ENCODE measurements around the gene PIK3AP1.
A peak's percentile ranks its signal among the peaks of the same experiment; 100 is the strongest.

PIK3AP1 gene

GRCh38 chr10:96609510-96609909 lies 110.8 kb downstream of the PIK3AP1 start:
- DNase-seq (ENCODE audit: low read depth) = no peak

- DNase-seq (ENCODE audit: low read depth) = no peak
These were observed 111.5 kb downstream of the PIK3AP1 start for GRCh38 chr10:96608805-96609204.

DNA sequence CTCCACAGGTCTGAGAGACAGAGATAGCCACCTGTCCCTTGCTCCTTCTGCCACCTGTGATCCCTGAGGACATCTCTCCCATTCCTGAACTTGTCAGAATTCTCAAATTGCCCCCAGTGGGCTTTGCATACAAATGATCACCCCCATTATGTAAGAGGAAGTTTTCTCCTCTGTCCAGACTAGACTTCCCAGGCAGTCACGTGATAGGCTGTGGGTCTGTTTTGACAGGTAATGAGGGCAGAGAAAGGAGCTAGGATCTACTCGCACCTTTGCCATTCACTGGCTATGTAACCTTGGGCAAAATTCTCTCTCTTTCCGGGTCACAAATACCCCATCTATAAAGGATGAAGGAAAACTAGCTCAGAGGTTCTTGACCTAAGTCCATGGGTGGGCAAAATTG lies 112.1 kb downstream of the PIK3AP1 start:
- no peak for DNase-seq (ENCODE audit: low read depth)

DNA sequence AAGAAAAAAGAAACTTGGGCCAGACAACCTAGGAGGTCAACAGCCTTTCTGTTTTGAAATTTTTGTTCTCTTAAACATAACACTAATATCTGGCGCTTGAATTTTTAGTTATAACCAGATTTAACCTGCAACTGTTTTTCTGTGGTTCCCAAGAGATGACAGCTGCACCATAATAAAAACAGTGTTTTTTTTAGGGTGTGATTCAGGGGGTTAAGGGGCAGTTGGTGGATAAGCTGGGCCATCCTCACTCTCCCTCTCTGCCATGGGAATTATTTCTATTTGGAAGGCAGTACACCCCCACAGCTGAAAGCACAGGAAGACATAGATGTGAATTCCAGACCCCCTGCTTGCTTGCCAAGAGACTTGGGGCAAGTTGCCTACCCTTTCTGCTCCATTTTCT lies 113.4 kb downstream of the PIK3AP1 start:
- no peak for DNase-seq (ENCODE audit: low read depth)

- DNase-seq (ENCODE audit: low read depth) = peak; percentile 40
These were observed 114.1 kb downstream of the PIK3AP1 start for GRCh38 chr10:96606216-96606615.

DNA sequence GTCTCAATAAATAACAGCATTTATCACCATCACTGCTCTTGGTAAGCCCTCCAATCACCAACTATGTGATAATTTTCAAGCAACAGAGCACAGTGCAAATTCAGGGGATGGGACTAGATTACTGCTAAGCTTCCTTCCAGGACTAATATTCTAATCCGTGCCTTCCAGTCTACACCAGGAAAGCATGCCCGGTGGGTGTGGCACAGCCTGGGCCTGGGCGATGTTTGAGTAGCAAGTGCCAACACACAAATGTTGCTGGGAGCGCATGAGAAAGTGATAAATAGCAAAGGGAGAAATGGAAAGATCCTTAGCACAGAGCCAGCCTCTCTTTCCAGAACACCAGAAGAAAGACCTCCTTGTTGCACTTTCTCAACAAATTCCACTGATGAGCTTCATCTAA lies 120.0 kb downstream of the PIK3AP1 start:
- no peak for DNase-seq (ENCODE audit: low read depth)

DNA sequence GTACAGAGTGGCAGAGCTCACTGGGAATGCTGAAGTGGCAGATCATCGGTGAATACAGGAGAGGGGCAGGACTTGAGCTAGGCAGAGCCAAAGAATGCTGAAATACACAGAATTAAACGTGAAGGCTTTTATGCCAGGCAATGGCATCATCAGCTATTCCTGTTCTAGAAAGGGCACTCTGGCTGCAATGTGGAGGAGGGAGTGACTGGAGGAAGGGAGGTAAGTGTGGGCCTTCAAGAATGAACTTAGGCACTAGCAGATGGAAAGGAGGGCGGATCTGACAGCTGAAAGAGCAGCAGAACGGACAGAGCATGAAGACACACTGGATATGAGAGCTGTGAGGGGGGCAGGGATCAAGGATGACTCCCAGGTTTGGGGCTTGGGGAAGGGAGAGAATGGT lies 121.5 kb downstream of the PIK3AP1 start:
- DNase-seq (ENCODE audit: low read depth) = no peak

DNA sequence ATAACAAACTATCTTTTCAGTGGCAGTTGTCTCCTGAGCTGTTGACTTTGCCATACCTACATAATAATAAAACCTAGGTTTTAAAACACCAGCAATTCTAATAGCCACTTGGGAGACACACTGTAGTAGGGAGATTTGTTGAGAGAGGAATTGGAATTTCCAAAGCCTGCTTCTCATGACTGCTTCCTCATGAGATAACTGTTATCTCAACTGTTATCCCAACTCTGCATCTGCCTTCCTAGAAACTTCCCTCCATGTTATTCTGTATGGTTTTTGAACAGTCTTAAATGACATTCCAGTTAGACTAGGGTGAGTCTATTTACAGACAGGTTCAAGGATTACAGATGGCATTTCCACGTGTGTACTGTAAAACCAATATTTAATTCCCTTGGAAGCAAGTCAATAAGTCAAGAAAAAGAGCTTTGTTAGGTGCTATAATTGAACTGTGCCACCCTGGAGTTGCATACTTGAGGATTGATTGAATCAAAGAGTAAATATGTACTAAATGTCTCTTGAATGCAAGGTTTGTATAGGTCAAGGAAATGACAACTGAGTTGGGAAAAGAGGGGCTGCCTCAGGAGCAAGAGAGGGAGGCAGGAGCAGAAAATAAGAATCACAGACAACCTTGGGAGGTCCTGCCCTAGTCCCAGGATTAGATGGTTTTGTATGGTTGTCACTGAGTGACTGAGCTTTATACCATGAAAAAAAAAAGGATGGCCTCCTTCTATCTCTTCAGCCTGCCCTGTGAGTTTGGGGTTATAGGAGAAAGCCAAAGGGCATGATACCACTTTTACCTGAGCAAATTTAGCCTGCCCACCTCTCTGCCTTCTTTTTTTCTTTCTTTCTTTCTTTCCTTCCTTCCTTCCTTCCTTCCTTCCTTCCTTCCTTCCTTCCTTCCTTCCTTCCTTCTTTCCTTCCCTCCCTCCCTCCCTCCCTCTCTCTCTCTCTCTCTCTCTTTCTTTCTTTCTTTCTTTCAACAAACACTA lies 123.6 kb downstream of the PIK3AP1 start:
- no peak for DNase-seq (ENCODE audit: low read depth)

DNA sequence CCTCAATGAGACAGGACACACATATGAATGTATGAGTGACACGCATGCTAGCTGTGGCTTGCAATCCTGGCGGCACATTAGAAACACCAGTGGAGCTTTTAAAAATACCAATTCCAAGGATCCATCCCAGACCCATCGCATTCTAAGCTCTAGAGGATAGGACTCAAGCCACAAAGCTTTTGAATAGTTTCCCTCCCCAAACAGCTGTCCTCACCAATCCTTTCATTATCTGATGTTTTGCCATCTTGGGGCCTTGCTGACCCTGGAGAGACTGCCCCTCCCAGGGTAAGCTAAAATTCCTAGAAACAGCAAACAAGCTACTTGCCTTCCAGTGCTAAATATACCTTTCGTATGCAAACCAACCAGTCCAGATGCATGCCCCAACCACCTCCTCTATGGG lies 124.6 kb downstream of the PIK3AP1 start:
- no peak for DNase-seq (ENCODE audit: low read depth)

DNA sequence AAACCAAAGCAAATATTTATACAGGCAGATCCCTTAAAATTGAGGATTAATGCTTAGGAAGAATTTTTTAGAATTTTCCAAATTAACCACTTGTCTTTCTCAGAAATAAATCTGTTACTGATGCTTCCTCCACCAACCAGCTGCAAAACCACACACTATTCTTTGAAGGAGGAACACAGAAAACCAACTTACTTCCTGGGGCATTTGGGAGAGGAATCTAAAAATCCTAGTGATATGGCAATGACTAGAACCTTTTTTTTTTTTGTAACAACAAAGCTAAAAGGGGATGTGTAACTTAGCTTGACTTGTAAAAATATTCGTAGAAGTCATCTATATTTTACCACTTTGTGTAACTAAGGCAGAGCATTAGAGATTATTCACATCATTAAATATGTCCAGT lies 128.4 kb downstream of the PIK3AP1 start:
- DNase-seq (ENCODE audit: low read depth) = no peak

- DNase-seq (ENCODE audit: low read depth) = no peak
These were observed 131.5 kb downstream of the PIK3AP1 start for GRCh38 chr10:96588616-96589419.

DNA sequence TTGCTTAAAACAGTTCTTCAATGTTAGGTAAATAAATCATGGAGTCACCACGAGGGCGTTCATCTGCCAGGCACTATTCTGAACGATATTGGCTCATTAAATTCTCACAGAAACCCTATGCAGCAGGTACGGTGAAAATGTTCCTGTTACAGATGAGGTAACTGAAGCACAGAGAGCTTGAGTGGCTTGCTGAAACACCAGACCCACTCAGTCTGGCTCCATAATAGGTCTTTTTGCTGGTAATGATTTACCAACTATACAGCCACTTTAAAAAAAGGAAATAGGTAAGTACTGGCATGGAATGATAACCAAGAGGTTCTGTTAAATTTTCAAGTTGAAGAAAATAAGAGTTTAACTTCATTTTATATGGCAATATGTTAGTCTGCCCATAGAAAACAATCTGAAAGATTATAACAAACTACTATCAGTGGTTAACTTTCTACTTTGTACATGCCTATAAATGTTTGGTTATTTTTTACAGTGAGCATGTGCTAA lies 132.2 kb downstream of the PIK3AP1 start:
- DNase-seq (ENCODE audit: low read depth) = no peak

DNA sequence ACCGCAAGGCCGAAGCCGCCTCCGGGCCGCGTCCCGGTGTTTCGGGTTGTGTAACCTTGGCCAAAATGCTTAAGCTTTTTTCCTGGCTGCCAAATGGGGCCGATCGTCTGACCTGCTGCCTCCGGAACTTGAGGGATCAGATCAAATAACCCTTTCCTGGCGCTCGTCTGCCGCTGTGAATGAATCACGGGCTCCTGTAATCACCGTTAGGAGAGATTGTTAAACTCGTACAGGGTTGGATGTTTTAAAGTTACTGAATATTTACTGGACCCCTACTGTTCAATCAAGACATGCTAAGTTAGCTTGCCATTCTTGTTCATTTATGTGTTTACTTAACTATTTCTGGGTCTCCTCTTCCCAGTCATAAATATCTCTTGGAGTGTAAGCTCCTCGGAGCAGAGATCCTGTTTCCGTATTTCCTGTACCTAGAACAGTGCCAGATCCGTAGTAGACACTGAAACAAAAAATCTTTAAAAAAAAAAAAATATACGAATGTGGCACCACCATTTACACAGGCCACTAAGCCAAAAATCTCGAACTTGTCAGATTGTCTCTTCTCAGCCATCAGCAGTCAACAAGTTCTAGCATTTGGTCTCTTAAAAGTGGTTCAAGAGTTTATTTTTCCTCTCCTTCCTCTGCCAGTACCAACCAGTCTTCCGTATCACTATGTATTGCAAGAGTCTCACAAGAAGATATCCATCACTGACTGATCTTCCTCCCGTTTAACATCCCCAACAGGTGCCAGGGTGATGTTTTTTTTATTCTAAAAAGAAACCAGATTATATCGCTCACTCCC lies 132.9 kb downstream of the PIK3AP1 start:
- peak; percentile 93 for DNase-seq (ENCODE audit: low read depth)

DNA sequence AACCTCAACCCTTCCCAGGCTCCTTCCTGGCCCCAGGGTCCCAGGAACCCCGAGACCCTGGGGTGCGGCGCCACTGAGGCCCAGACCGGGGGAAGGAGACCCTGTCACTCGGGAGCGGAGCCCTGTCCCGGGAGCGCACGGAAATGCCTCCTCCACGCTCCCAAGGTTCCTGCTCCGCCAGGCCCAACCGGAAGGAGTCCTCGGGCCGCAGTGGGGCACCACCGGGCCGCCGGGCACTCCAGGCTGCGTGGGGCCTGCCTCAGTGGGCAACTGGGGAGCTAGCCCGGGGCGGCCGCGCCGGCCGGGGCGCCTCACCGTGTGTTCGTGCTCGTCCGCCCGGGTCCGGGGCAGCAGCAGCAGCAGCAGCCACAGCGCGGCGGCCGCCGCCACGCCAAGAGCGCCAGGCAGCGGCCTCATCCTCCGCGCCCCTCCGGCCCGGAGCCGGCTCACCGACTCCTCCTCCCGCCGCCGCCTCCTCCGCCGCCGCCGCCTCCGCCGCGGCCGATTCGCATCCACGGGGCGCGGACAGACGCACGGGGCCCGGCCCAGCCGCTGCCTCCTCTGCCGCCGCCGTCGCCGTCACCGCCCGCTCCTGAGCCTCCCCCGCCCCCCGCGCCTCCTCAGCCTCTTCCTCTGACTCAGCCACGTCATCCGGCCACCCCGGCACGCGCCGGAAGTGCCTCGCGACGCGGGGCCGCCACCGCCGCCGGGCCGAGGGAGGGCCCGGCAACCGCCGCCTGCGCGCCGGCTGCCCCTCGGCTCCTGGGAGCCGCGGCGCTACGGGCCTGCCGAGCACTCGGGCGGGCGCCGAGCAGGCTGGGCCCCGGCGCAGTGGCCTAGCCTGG lies 133.7 kb downstream of the PIK3AP1 start, which contains the start of gene TM9SF3:
Gene TM9SF3, minus strand, starts transcription at position 594 of the 845 bp plus-strand sequence. Its CDS starts 177 bp downstream, at position 417.
- peak; percentile 85 for DNase-seq (ENCODE audit: low read depth)

DNA sequence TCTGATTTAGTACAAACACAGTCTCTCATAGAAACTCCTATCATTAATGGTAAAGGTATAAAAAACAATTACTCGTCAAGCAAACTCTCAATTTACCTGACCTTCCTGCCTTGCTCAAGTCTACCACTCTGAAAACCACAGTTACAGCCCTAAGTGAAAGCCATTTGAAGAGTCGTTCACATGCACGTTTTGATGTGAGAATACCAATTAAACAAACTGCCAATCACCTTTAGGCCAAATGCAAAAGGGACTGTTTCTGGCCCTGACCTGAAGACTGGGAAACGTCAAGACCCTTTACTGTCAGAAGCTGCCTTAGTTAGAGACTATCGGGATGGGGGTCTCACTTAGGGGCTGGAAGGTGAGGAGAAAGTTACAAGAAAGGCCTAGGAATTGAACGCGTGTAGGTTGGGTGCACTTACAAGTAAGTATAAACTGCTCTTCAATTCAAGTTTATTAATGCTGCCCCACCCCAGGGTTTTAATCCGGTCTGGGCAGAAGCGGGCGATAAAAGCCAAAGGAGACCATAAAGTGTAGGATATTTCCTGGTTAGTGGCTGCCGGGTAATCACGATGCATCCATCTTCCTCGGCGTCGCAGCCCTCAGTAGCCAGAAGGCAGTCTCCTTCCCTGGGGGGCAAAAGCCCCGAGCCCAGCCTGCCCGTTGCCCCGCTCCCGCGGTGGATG lies 134.4 kb downstream of the PIK3AP1 start:
- DNase-seq (ENCODE audit: low read depth) = peak; percentile 31

DNA sequence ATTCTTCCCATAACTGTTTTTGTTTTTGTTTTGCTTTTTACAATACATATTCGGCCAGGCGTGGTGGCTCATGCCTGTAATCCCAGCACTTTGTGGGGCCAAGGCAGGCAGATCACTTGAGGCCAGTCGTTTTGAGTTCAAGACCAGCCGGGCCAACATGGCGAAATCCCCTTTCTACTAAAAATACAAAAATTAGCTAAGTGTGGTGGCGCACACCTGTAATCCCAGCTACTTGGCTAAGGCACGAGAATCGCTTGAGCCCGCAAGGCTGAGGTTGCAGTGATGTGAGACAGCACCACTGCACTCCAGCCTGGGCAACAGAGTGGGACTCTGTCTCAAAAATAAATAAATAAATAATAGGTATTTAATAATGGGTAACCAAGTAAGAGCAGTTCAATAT lies 135.8 kb downstream of the PIK3AP1 start:
- no peak for DNase-seq (ENCODE audit: low read depth)

GRCh38 chr10:96584035-96584434 lies 136.3 kb downstream of the PIK3AP1 start:
- DNase-seq (ENCODE audit: low read depth) = no peak

DNA sequence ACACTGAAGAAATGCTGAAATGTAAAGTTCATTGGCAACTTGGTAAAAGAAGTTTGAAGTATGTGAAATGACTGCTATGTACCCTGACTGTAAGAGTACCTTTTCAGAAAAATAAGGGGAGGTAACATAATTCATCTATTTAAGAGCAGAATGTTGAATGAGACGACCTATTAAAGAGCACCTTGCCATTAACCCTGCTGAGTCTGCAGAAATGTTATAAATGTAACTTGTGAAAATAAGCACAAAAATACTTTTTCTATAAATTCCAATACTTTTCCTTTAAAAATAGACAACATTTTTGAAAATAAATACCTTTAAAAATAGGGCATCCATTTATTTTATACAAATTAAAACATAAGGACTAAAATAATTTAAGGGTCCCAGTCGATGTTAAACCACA lies 141.2 kb downstream of the PIK3AP1 start:
- DNase-seq (ENCODE audit: low read depth) = no peak

DNA sequence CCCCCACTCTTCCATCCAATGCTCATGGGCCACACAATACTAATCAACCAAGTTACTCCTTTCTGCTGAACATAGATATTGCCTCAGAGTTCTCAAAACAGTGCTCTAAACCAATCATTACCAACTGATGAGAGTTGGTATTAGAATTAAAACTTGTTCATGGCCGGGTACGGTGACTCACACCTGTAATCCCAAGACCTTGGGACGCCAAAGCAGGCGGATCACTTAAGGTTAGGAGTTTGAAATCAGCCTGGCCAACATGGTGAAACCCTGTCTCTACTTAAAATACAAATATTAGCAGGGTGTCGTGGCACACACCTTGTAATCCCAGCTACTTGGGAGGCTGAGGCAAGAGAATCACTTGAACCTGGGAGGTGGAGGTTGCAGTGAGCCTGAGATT lies 141.7 kb downstream of the PIK3AP1 start:
- DNase-seq (ENCODE audit: low read depth) = peak; percentile 28

GRCh38 chr10:96578022-96578421 lies 142.3 kb downstream of the PIK3AP1 start:
- DNase-seq (ENCODE audit: low read depth) = no peak

Data from iris pigment epithelial cell (primary cell).